Activated naive CD4-positive, alpha-beta T cell treated with anti-CD3 and anti-CD28 coated beads for 36 hours (primary cell): ENCODE results near the gene NPY4R. TPM values are rescaled to one million over a fixed set of nuclear protein-coding genes. Genes with fewer than 3 reads are reported as not detected.
"Not testable (repeated sequence)": the region's sequence is repeated elsewhere in the genome, so short reads cannot be mapped to it uniquely, and the experiment has no call there.

Source experiments
- CTCF ChIA-PET: fragments of 350-600 bp; sonication (Branson Sonifier 250); formaldehyde crosslinking; loops from one replicate; lab custom pipeline; 2021; ENCODE audit warnings: antibody characterized with exemption; lab: Charles Lee
- DNase-seq: peaks from one replicate; pipeline ENCODE4 v3.0.0-alpha.2; 2020
- H3K27ac Mint-ChIP-seq: one replicate; pipeline ENCODE4 v1.8.0; 2021; ENCODE audit warnings: mild to moderate bottlenecking, mixed read lengths
- H3K27me3 Mint-ChIP-seq: one replicate; pipeline ENCODE4 v1.8.0; 2021; ENCODE audit warnings: low read depth, mixed read lengths
- H3K36me3 Mint-ChIP-seq: one replicate; pipeline ENCODE4 v1.8.0; 2021; ENCODE audit warnings: low read depth, mixed read lengths
- H3K4me1 Mint-ChIP-seq: one replicate; pipeline ENCODE4 v1.8.0; 2021; ENCODE audit warnings: low read depth, mixed read lengths
- H3K4me3 Mint-ChIP-seq: one replicate; pipeline ENCODE4 v1.8.0; 2021; ENCODE audit warnings: mild to moderate bottlenecking, moderate library complexity, mixed read lengths
- H3K9me3 Mint-ChIP-seq: one replicate; pipeline ENCODE4 v1.8.0; 2021; ENCODE audit warnings: mixed read lengths
- intact Hi-C: fragments of 100-400 bp; cut with micrococcal nuclease; formaldehyde crosslinking; loops from one replicate; pipeline ENCODE4 v1.15.1; 2023
- total RNA-seq, 2 experiments: library from RNA; stranded (reverse); gene quantifications; one replicate each; pipeline ENCODE4 v1.2.3, GENCODE V29; 2021

The NPY4R gene
- total RNA-seq, result not detected

DNA sequence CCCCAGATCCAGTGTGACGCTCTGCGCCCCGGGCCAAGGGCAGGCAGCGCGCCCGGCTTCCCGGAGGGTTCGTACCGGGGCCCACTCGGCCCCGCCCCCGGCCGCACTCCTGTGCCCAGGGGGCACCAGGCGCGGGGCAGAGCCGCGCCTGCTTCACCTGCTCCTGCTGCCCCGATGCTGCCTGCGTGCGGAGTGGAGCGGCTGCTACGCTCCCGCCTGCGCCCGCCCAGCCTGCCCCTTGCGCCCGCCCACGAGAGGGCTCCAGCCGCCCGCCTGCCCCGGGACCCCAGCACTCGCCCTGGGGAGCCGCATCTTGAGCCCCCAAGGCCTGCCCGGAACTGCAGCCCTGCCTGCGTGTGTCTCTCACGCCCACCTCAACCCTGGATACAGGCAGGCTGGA, at the start of gene NPY4R:
NPY4R (minus strand) TSS at position 194 of the 400 bp plus-strand sequence. CDS start 3,323 bp downstream, outside the sequence.
- H3K27ac Mint-ChIP-seq, H3K4me3 Mint-ChIP-seq, intact Hi-C loops, H3K9me3 Mint-ChIP-seq, DNase-seq, CTCF ChIA-PET, H3K4me1 Mint-ChIP-seq, H3K36me3 Mint-ChIP-seq, H3K27me3 Mint-ChIP-seq: not testable (repeated sequence)

DNA sequence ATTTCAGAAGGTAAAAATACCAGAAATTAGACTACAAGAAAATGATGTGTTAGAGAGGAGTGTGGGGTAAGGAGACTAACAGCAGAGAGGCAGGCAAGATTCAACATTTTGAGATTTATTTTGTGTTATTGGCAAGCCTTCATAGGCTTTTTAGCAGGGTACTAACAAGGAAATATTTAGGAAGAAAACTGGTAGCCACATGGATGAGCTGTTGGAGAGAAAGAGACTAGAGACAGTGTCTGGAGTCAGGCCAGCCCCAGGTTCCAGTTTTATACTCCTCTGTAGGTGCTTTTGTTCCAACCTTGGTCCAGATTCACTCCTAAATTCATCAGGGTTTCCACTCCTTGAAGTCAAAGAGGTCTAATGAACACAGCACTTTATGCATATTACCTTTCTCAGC, 49.6 kb upstream of the NPY4R start:
- no peaks in the 10 kb centered on the region for H3K4me1 Mint-ChIP-seq
- H3K36me3 Mint-ChIP-seq, result no peaks in the 10 kb centered on the region
- no peak overlapping the region for H3K27ac Mint-ChIP-seq
- CTCF ChIA-PET, result no interaction called here
- intact Hi-C loops, result no loop called here
- no peaks in the 10 kb centered on the region for H3K27me3 Mint-ChIP-seq
- H3K4me3 Mint-ChIP-seq, result no peak overlapping the region
- DNase-seq, result no peak
- H3K9me3 Mint-ChIP-seq, result no peaks in the 10 kb centered on the region

GRCh38 chr10:46514899-46515298, 49.1 kb upstream of the NPY4R start:
- H3K36me3 Mint-ChIP-seq, result no peaks in the 10 kb centered on the region
- CTCF ChIA-PET, result no interaction called here
- no peak for DNase-seq
- no peak overlapping the region for H3K4me3 Mint-ChIP-seq
- intact Hi-C loops, result no loop called here
- no peaks in the 10 kb centered on the region for H3K27me3 Mint-ChIP-seq
- H3K4me1 Mint-ChIP-seq, result no peaks in the 10 kb centered on the region
- H3K27ac Mint-ChIP-seq, result no peak overlapping the region
- H3K9me3 Mint-ChIP-seq, result no peaks in the 10 kb centered on the region

GRCh38 chr10:46514431-46514861, 48.7 kb upstream of the NPY4R start:
- no peaks in the 10 kb centered on the region for H3K9me3 Mint-ChIP-seq
- H3K36me3 Mint-ChIP-seq, result no peaks in the 10 kb centered on the region
- no peaks in the 10 kb centered on the region for H3K4me1 Mint-ChIP-seq
- H3K4me3 Mint-ChIP-seq, result no peak overlapping the region
- intact Hi-C loops, result no loop called here
- CTCF ChIA-PET, result no interaction called here
- no peak for DNase-seq
- no peaks in the 10 kb centered on the region for H3K27me3 Mint-ChIP-seq
- H3K27ac Mint-ChIP-seq, result no peak overlapping the region

DNA sequence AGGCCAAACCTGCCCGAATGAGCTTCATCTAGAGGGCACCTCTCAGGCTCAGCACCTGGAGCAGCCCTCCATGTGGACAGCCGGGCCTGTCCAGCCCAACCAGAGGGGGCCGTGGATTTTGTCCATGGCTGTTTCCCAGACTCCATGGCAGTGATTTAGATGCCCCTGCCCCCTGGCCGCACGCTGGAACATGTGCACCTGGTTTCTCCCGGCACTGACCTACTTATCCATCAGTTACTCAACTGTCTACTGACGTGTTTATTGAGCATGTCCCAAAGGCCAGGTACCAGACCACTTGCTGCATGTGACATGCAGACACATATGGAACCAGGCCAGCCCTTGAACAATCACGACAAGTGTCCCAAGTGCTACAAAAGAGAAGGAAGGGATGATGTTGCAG, 47.6 kb upstream of the NPY4R start:
- H3K36me3 Mint-ChIP-seq, H3K9me3 Mint-ChIP-seq, DNase-seq, H3K4me1 Mint-ChIP-seq, H3K4me3 Mint-ChIP-seq, H3K27ac Mint-ChIP-seq, H3K27me3 Mint-ChIP-seq, CTCF ChIA-PET, intact Hi-C loops: not testable (repeated sequence)

GRCh38 chr10:46512725-46513124, 47.0 kb upstream of the NPY4R start:
- H3K4me1 Mint-ChIP-seq, DNase-seq, CTCF ChIA-PET, H3K9me3 Mint-ChIP-seq, H3K27me3 Mint-ChIP-seq, H3K36me3 Mint-ChIP-seq, intact Hi-C loops, H3K27ac Mint-ChIP-seq, H3K4me3 Mint-ChIP-seq: not testable (repeated sequence)

DNA sequence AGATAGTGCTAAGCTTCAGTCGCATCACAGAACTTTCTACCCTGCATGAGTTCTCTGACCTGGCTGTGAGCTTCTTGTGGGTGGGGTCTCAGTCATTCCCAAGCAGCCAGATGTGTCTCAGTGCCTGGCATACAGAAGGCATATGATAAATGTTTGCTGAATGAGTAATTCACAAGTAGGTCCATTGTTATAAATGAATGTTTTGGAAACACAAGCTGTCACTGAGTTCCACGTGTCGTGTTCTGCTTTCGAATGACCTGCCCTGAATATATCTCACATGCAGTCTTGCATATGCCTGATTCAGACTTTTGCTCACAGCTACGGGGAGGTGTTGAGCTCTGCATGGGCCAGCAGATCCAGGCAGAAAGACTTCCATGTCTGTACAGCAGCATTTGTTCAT, 46.2 kb upstream of the NPY4R start:
- H3K9me3 Mint-ChIP-seq, DNase-seq, intact Hi-C loops, H3K4me3 Mint-ChIP-seq, H3K36me3 Mint-ChIP-seq, CTCF ChIA-PET, H3K27ac Mint-ChIP-seq, H3K4me1 Mint-ChIP-seq, H3K27me3 Mint-ChIP-seq: not testable (repeated sequence)

GRCh38 chr10:46499990-46500389, 34.2 kb upstream of the NPY4R start:
- H3K4me1 Mint-ChIP-seq, intact Hi-C loops, DNase-seq, CTCF ChIA-PET, H3K4me3 Mint-ChIP-seq, H3K36me3 Mint-ChIP-seq, H3K27ac Mint-ChIP-seq, H3K27me3 Mint-ChIP-seq, H3K9me3 Mint-ChIP-seq: not testable (repeated sequence)

GRCh38 chr10:46498985-46499703, 33.4 kb upstream of the NPY4R start:
- H3K36me3 Mint-ChIP-seq, CTCF ChIA-PET, H3K4me1 Mint-ChIP-seq, DNase-seq, H3K27me3 Mint-ChIP-seq, H3K4me3 Mint-ChIP-seq, H3K9me3 Mint-ChIP-seq, H3K27ac Mint-ChIP-seq, intact Hi-C loops: not testable (repeated sequence)

DNA sequence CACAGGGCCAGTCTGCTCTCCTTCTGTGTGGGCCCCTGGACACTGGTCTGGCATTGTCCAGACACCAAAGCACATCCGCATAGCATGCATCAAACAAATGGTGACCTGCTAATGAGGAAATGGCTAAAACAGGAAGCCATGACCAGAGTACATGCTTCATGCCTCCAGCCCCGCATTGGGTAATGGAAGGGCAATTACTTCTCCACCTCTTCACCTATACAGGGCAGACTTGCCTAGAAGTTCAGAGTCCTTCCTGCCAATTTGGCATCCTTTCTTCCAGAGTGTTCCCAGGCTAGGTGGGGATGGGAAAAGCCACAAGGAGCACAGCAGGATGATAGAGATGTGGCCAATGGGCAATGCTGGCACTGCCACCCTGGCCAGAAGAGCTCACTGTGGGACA, 32.1 kb upstream of the NPY4R start:
- H3K27ac Mint-ChIP-seq, result not testable (repeated sequence)

DNA sequence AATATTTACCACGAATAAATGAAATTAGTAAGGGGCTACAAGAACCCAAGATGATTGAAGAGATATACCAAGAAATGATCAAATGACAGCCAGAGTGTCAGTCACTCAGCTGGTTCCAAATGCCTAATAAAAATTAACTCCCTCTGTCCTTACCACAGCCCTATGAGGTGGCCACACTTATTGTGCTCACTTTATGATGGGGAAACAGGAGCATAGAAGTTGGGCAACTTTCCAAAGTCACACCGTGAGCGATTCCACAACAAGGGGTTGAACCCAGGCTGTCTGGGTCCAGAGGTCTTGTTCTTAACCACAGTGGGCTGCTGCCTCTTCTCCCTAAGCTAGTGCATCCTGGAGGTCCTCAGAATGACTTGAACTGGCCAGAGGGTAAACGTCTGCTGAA, 31.6 kb upstream of the NPY4R start:
- intact Hi-C loops, H3K4me1 Mint-ChIP-seq, H3K4me3 Mint-ChIP-seq, CTCF ChIA-PET, H3K27me3 Mint-ChIP-seq, H3K27ac Mint-ChIP-seq, H3K9me3 Mint-ChIP-seq, H3K36me3 Mint-ChIP-seq, DNase-seq: not testable (repeated sequence)

More for the DNA sequence above, 32.1 kb upstream of the NPY4R start:
- H3K27me3 Mint-ChIP-seq, H3K4me3 Mint-ChIP-seq, intact Hi-C loops, CTCF ChIA-PET, H3K4me1 Mint-ChIP-seq, DNase-seq, H3K36me3 Mint-ChIP-seq, H3K9me3 Mint-ChIP-seq: not testable (repeated sequence)

DNA sequence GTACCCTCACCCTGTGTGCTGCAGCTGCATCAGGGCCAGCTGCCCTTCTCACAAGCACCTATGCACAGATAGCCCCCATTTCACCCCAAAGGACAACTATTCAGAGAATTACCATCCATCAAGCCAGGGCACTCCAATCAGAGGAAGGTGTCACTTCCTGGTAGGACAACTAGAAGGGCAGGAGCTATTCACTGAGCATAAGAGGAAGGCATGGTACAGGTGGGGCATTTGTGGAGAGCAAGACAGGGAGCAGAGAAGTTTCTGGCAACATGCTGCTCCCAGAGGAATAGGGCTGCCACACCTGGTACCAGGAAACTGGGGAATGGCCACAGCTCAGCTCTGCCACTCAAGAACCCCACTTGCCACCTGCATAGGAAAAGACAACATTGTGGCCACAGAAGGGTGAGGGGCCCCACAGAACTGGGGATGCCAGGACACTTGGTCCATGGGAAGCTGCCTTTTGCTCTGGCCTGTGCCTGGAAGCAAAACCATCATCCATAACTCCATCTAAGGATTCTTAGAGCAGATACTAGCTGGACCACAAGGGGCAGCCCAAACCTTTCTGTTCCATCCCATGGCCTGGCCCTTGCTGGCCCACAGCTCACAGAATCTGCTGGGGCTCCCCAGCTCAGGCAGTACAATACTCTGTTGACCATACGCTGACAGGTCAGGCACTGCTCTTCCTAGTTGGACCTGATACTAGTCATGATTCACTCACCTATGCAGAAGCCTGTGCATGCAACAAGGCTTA, 25.8 kb upstream of the NPY4R start:
- H3K36me3 Mint-ChIP-seq, intact Hi-C loops, H3K4me1 Mint-ChIP-seq, H3K4me3 Mint-ChIP-seq, DNase-seq, H3K27ac Mint-ChIP-seq, H3K27me3 Mint-ChIP-seq, CTCF ChIA-PET, H3K9me3 Mint-ChIP-seq: not testable (repeated sequence)

GRCh38 chr10:46490285-46490684, 24.5 kb upstream of the NPY4R start:
- CTCF ChIA-PET, intact Hi-C loops, H3K4me1 Mint-ChIP-seq: not testable (repeated sequence)

More at GRCh38 chr10:46490285-46490684, 24.5 kb upstream of the NPY4R start:
- DNase-seq, H3K36me3 Mint-ChIP-seq, H3K27ac Mint-ChIP-seq, H3K4me3 Mint-ChIP-seq, H3K27me3 Mint-ChIP-seq, H3K9me3 Mint-ChIP-seq: not testable (repeated sequence)
